HuH-7 (cell line): ENCODE data around the gene CNTLN.
"Not testable (repeated sequence)": the region's sequence is repeated elsewhere in the genome, so short reads cannot be mapped to it uniquely, and the experiment has no call there.

Source experiments
- DNase-seq: peaks from one replicate; pipeline ENCODE4 v3.0.0; 2011; ENCODE audit warnings: low spot score

The CNTLN gene

GRCh38 chr9:17191082-17191481 is 56.2 kb downstream of the CNTLN start:
- DNase-seq, result no peak

GRCh38 chr9:17204611-17205152 is 69.8 kb downstream of the CNTLN start:
- DNase-seq, result no peak

- no peak for DNase-seq
These were observed 81.2 kb downstream of the CNTLN start for GRCh38 chr9:17216011-17216410.

GRCh38 chr9:17216646-17217045 is 81.8 kb downstream of the CNTLN start:
- DNase-seq, result no peak

GRCh38 chr9:17217272-17217671 is 82.4 kb downstream of the CNTLN start:
- no peak for DNase-seq

GRCh38 chr9:17219261-17219660 is 84.4 kb downstream of the CNTLN start:
- no peak for DNase-seq

- DNase-seq, result no peak
These were observed 88.1 kb downstream of the CNTLN start for GRCh38 chr9:17222932-17223331.

GRCh38 chr9:17225407-17225806 is 90.6 kb downstream of the CNTLN start:
- no peak for DNase-seq

GRCh38 chr9:17229945-17230560 is 95.2 kb downstream of the CNTLN start:
- DNase-seq, result no peak

GRCh38 chr9:17230646-17231045 is 95.8 kb downstream of the CNTLN start:
- no peak for DNase-seq

GRCh38 chr9:17236147-17236546 is 101.3 kb downstream of the CNTLN start:
- DNase-seq, result no peak

GRCh38 chr9:17246770-17247169 is 111.9 kb downstream of the CNTLN start:
- DNase-seq, result no peak

- no peak for DNase-seq
These were observed 116.3 kb downstream of the CNTLN start for GRCh38 chr9:17251100-17251499.

GRCh38 chr9:17268531-17269188 is 133.8 kb downstream of the CNTLN start:
- DNase-seq, result not testable (repeated sequence)

GRCh38 chr9:17269799-17270198 is 135.0 kb downstream of the CNTLN start:
- no peak for DNase-seq

GRCh38 chr9:17272536-17272935 is 137.7 kb downstream of the CNTLN start:
- no peak for DNase-seq

GRCh38 chr9:17280350-17281012 is 145.6 kb downstream of the CNTLN start:
- no peak for DNase-seq

- DNase-seq, result not testable (repeated sequence)
These were observed 155.8 kb downstream of the CNTLN start for GRCh38 chr9:17290673-17291072.

- DNase-seq, result no peak
These were observed 156.9 kb downstream of the CNTLN start for GRCh38 chr9:17291766-17292165.

GRCh38 chr9:17293685-17294084 is 158.8 kb downstream of the CNTLN start:
- no peak for DNase-seq

GRCh38 chr9:17294822-17295624 is 160.2 kb downstream of the CNTLN start:
- DNase-seq, result no peak

GRCh38 chr9:17315341-17315740 is 180.5 kb downstream of the CNTLN start:
- DNase-seq, result no peak
